GM12875 (cell line): ENCODE measurements around the gene DEXI.

Experiments used
- H3K4me3 ChIP-seq: one replicate; pipeline ENCODE4 v1.5.1; 2011; ENCODE audit warnings: low read depth, low read length, control low read depth
- TF ChIP-seq, protein P1 (sequence below): IDR thresholded peaks from 2 replicates; pipeline ENCODE4 v1.5.1; 2011; ENCODE audit warnings: low read depth, mild to moderate bottlenecking, control low read depth, inconsistent platforms, low read length, moderate library complexity, borderline replicate concordance; ENCODE audit not compliant: insufficient read depth

DEXI gene

GRCh38 chr16:10923146-10923649, 19.1 kb downstream of the DEXI start:
- TF ChIP-seq, protein P1, sequence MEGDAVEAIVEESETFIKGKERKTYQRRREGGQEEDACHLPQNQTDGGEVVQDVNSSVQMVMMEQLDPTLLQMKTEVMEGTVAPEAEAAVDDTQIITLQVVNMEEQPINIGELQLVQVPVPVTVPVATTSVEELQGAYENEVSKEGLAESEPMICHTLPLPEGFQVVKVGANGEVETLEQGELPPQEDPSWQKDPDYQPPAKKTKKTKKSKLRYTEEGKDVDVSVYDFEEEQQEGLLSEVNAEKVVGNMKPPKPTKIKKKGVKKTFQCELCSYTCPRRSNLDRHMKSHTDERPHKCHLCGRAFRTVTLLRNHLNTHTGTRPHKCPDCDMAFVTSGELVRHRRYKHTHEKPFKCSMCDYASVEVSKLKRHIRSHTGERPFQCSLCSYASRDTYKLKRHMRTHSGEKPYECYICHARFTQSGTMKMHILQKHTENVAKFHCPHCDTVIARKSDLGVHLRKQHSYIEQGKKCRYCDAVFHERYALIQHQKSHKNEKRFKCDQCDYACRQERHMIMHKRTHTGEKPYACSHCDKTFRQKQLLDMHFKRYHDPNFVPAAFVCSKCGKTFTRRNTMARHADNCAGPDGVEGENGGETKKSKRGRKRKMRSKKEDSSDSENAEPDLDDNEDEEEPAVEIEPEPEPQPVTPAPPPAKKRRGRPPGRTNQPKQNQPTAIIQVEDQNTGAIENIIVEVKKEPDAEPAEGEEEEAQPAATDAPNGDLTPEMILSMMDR = no peak
- H3K4me3 ChIP-seq = no peak overlapping the region

- TF ChIP-seq, protein P1 = no peak
- H3K4me3 ChIP-seq = no peak overlapping the region
These were observed 19.7 kb downstream of the DEXI start for GRCh38 chr16:10922328-10923145.

DNA sequence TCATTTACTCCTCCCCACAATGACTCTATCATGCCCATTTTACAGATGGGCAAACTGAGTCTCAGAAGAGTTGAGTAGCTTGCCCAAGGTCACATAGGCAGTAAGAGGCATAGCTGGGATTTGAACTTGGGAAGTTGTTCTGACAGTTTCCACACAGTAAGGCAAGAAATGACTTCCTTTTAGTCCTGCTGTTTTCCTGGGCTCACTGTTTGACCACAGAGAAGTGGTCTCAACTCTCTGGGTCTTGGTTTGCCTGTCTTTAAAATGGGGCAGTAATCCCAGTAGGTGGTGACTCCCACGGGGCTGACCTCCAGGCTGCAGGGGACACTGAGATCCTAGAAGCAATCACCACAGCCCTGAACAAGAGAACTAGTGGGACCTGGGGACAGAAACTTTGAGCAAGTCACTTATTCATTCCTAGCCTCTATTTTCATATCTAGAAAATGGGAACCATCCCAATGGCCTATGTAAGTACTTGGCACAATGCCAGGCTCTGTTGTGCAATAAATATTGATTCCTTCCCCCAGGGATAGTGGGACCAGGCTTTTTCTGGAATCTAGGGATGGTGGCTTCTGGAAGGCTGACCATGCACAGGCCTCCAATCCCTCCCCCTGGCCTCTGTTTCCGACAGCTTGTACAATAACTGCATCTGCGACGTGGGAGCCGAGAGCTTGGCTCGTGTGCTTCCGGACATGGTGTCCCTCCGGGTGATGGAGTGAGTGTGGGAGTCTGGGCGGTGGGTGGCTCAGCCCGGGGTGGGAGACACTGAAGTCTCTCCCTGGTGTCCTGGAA, 20.5 kb downstream of the DEXI start:
- no peak overlapping the region for H3K4me3 ChIP-seq
- TF ChIP-seq, protein P1 = no peak

GRCh38 chr16:10920726-10921427, 21.4 kb downstream of the DEXI start:
- TF ChIP-seq, protein P1 = no peak
- H3K4me3 ChIP-seq = no peak overlapping the region

DNA sequence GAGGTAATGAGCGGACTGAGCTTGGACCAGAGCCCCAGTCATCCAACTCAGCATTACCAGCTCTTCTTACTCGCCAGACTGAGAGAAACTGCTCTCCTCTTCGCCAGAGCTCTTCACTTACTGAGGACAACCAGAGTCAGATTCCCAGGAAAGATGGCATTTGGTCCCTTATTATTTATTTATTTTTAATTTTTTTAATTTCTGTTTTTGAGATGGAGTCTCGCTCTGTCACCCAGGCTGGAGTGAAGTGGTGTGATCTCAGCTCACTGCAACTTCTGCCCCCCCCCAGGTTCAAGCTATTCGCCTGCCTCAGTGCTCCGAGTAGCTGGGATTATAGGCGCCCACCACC, 23.3 kb downstream of the DEXI start:
- TF ChIP-seq, protein P1 = no peak
- H3K4me3 ChIP-seq = no peak overlapping the region

- no peak overlapping the region for H3K4me3 ChIP-seq
- TF ChIP-seq, protein P1 = peak; percentile 98
These were observed 23.8 kb downstream of the DEXI start for GRCh38 chr16:10918294-10919002.
